ENCODE results near the gene RFTN1. TPM values are rescaled to one million over a fixed set of nuclear protein-coding genes. Genes with fewer than 3 reads are reported as not detected.
A peak's percentile ranks its signal among the peaks of the same experiment; 100 is the strongest.

RFTN1 gene
- total and polyA plus RNA-seq, 11 donors = 17.1 to 40.8 (median 26.4) TPM

DNA sequence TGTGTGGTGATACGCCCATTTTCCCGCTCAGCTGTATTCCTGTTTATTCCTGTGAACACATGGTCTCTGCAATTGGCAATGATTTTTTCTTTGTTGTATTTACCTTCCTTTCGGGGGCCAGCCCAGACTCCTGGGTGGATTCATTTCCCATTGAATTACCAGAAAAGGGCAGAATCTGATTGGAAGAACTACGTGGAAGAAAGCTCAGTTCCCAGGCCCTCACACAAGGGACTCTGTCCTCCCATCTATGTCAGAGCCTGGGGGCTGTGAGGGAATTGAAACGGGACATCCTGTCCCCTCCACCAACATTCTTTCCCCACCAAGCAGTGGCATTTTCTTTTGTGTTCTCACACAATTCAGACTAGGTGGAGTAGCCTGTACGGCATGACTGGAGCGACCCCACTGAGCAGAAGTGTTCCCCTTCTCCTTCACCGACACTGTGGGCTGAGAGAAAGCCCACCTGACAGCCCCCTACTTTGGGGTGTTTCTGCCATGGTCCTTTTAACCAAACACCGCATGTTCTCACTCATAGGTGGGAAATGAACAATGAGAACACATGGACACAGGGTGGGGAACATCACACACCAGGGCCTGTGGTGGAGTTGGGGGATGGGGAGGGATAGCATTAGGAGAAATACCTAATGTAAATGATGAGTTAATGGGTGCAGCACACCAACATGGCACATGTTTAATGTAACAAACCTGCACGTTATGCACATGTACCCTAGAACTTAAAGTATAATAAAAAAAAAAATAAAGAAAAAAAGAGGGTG is 32.1 kb upstream of the RFTN1 start:
- 64 to 72% (median 69%) methylated on average over 10 of the region's 10 CpGs for WGBS, 4 donors
- H3K4me1 ChIP-seq = peaks cover 0 to 46% (median 13%) of the 10 kb centered on the region in 12 donors
- ATAC-seq (peak; percentile 62 to 84 (median 78)), DNase-seq (peak in 4 of 5 donors; percentile 50 to 53 (median 50))
- H3K36me3 ChIP-seq = no peaks in the 10 kb centered on the region
- intact Hi-C loops (cut with DNase I) = loop anchor here in 4 of 10 donors (2.0 to 10.0 kb wide), 4 partner anchors 29 to 501 kb away; no protein-coding TSS in a partner anchor
- H3K27me3 ChIP-seq = peaks cover 0 to 4% (median 0%) of the 10 kb centered on the region in 9 donors
- peaks cover 0 to 2% (median 0%) of the 10 kb centered on the region in 12 donors for H3K9me3 ChIP-seq
- H3K27ac ChIP-seq = peak overlapping the region; percentile 52 to 87 (median 82)
- TF ChIP-seq POLR2A (IDR thresholded peaks at IDR 0.05) = no peak
- TF ChIP-seq, protein P1, sequence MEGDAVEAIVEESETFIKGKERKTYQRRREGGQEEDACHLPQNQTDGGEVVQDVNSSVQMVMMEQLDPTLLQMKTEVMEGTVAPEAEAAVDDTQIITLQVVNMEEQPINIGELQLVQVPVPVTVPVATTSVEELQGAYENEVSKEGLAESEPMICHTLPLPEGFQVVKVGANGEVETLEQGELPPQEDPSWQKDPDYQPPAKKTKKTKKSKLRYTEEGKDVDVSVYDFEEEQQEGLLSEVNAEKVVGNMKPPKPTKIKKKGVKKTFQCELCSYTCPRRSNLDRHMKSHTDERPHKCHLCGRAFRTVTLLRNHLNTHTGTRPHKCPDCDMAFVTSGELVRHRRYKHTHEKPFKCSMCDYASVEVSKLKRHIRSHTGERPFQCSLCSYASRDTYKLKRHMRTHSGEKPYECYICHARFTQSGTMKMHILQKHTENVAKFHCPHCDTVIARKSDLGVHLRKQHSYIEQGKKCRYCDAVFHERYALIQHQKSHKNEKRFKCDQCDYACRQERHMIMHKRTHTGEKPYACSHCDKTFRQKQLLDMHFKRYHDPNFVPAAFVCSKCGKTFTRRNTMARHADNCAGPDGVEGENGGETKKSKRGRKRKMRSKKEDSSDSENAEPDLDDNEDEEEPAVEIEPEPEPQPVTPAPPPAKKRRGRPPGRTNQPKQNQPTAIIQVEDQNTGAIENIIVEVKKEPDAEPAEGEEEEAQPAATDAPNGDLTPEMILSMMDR (IDR thresholded peaks at IDR 0.05) = no peak
- no peak overlapping the region for H3K4me3 ChIP-seq

DNA sequence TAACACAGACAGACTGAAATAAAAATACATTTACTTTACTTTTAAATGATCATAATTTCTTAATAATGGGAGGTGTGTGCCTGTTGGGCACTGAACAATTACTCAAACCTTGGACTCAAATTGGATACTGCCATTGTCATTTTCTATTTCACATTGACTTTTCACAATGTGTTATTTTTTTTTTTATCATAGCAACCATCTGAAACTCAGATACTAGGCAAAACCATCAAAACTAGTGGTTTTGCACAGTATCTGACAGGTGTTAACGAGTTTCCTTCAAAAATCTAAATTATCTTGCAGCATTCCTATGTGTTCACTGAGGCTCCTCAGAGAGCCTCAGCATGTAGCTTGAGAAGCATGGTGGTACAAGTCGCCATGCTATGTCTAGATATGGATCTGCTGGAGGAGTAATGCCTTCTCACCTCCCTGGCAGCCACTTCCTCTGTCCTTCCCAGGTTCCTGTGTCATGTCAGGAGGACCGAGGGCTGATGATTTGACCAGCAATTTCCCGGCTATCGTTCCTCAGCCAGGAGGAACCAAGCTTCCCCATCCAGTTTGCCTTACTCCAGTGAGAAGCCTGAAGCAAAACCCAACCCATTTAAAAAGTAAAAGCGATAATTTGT is 29.9 kb upstream of the RFTN1 start:
- 63 to 80% (median 68%) methylated on average over 6 of the region's 6 CpGs for WGBS, 4 donors
- H3K4me1 ChIP-seq = peaks cover 0 to 38% (median 9%) of the 10 kb centered on the region in 12 donors
- H3K27me3 ChIP-seq = peaks cover 0 to 4% (median 0%) of the 10 kb centered on the region in 9 donors
- intact Hi-C loops (cut with DNase I) = loop anchor here in 1 of 10 donors (10.0 kb wide), 1 partner anchor 499 kb away; no protein-coding TSS in a partner anchor
- H3K4me3 ChIP-seq = no peak overlapping the region
- no peak for TF ChIP-seq POLR2A (IDR thresholded peaks at IDR 0.05)
- TF ChIP-seq, protein P1 (IDR thresholded peaks at IDR 0.05) = no peak
- ATAC-seq = no peak
- peak overlapping the region in 10 of 12 donors; percentile 21 to 87 (median 76) for H3K27ac ChIP-seq
- DNase-seq = no peak
- peaks cover 0 to 2% (median 0%) of the 10 kb centered on the region in 12 donors for H3K9me3 ChIP-seq
- no peaks in the 10 kb centered on the region for H3K36me3 ChIP-seq

DNA sequence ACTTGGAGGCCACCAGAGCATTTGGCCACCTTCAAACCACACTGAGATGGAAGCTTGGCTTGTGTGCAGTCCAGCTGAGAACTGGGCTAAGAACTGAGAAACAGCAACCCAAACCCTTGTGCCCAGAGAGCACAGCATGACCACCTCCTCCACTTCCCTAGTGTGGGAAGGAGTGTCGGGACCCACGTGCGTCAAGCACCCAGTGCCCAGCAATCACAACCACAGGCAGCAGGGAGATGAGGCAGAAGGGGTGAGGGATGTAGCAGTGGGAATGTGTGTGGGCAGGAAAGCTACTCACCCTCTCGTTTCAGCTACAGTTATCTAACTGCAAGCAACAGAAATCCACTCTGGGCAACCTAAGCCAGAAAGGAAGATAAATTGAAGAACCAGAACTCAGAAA is 25.0 kb upstream of the RFTN1 start:
- H3K9me3 ChIP-seq = no peaks in the 10 kb centered on the region

DNA sequence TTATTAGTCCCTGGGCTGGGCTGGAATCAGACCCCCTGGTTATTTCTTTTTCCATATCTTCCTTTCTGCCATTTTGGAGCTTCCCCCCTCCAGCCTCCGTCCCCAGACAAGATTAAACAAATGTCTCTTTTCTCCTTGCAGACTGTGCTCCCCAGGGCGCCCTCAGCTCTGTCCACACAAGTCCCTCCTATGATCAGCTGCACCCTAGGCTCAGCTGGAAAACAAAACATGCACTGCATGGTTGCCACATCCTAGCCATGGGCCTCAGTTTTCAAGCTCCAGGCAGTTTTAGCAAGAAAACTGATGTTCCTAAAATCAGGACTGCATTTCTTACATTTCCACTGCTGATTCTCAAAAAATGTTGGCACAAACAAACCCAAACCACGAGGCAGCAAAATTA is 23.5 kb upstream of the RFTN1 start:
- no peaks in the 10 kb centered on the region for H3K4me1 ChIP-seq
- DNase-seq (no peak), ATAC-seq (no peak)
- H3K9me3 ChIP-seq = no peaks in the 10 kb centered on the region
- H3K27me3 ChIP-seq = peaks cover 0 to under 1% (median 0%) of the 10 kb centered on the region in 9 donors
- 80 to 85% (median 83%) methylated on average over 3 of the region's 3 CpGs for WGBS, 4 donors
- no peaks in the 10 kb centered on the region for H3K36me3 ChIP-seq
- H3K27ac ChIP-seq = no peak overlapping the region
- intact Hi-C loops (cut with DNase I) = no loop called here
- no peak overlapping the region for H3K4me3 ChIP-seq
- TF ChIP-seq, protein P1 (IDR thresholded peaks at IDR 0.05) = no peak
- TF ChIP-seq POLR2A (IDR thresholded peaks at IDR 0.05) = no peak

More for the DNA sequence above, 25.0 kb upstream of the RFTN1 start:
- Histone ChIP-seq H3K27ac (no peak overlapping the region), H3K4me1 (peaks cover 0 to 9% (median 0%) of the 10 kb centered on the region in 12 donors), H3K36me3 (no peaks in the 10 kb centered on the region), H3K27me3 (peaks cover 0 to 4% (median 0%) of the 10 kb centered on the region in 9 donors), H3K4me3 (no peak overlapping the region)
- intact Hi-C loops (cut with DNase I) = no loop called here
- 71 to 78% (median 76%) methylated on average over 4 of the region's 4 CpGs for WGBS, 4 donors
- no peak for DNase-seq
- TF ChIP-seq POLR2A (IDR thresholded peaks at IDR 0.05) = no peak
- no peak for ATAC-seq

Measured in heart left ventricle (tissue), 16 donors.